ENCODE measurements around the gene MRPL3. TPM values are rescaled to one million over a fixed set of nuclear protein-coding genes. Genes with fewer than 3 reads are reported as not detected.

MRPL3 gene
- total RNA-seq (2022; extraction: Qiagen RNA extraction): 93.1 to 107 TPM (median 95.8 TPM) in 5 replicates

DNA sequence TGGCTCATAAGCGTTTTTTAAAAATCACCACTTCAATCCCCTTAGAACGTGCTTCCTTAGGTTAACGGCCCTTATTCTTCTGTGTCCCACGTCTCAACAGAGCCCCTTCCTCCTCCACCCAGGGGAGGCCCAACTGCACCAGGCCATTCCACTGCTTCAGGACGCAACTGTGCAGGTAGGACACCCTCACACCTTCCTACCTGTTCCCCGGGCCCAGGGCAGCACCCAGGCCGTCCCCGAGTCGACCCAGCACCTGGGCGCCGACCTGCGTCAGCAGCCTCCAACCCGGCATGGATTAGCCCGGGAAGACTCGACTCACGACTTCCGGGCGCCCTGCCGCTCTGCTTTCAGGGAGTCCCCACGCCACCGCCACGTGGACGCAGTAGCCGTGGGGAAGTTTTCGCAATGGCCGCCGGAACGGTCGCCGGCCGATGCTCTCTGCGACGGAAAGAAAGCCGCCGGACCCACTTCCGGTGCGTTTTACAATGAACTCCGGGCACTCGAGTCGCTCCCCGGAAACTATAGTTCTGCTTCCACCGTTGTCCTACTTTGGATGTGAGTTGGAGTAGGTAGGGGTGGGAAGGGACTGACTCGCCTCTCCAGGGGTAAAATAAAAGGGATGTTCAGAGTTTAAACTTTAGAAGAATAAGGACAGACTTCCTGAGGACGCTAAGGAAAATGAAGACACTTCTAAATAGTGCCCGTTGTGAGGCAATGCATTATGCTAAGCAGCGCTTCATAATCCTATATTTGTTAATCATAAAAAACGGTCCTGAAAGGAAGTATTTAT is at the start of gene MRPL3:
Gene MRPL3 (minus strand): TSS at position 442 of the 790 bp plus-strand sequence. CDS start 150 bp downstream, at position 292.

Other genes starting within 250 kb of the MRPL3 start
- 8.5 to 10.1 TPM (median 9.2 TPM) in 5 replicates for gene NUDT16, start 121.2 kb downstream of the MRPL3 start, total RNA-seq (2022; extraction: Qiagen RNA extraction)